Left colon (tissue), 2 donors: ENCODE results near the gene HOXA3. TPM values are rescaled to one million over a fixed set of nuclear protein-coding genes. Genes with fewer than 3 reads are reported as not detected.

Experiments used
- ATAC-seq: fragments of 200-7000 bp; cut with Tn5 transposase; one replicate; pipeline ENCODE4 v1.9.1; 2020; ENCODE audit warnings: mild to moderate bottlenecking, moderate library complexity
- DNase-seq, 2 donors: peaks; one replicate each; pipeline ENCODE4 v3.0.0-alpha.2; 2020
- intact Hi-C, 2 donors: fragments of 100-400 bp; cut with DNase I in 1 of 2; cut with micrococcal nuclease in 1 of 2; formaldehyde crosslinking; loops; one replicate each; pipeline versions ENCODE4 v1.11.2 to v1.14.0; 2022; cut with DNase I, micrococcal nuclease
- total RNA-seq, 2 donors: library from RNA; stranded (reverse); fragmentation: NEBNext Ultra II Directional; extraction: Animal tissue kit (Norgen Biotek cat#: 25700); gene quantifications; one replicate each; pipeline ENCODE4 v1.2.1, GENCODE V29; 2021
- donor health status: DM: no; HTN: no; CAD: no.
- donor health status: DM: yes; HTN: yes; CAD: no.

HOXA3 gene
- total RNA-seq, 2 donors from 2014 or later: 16.4 to 23.2 TPM

DNA sequence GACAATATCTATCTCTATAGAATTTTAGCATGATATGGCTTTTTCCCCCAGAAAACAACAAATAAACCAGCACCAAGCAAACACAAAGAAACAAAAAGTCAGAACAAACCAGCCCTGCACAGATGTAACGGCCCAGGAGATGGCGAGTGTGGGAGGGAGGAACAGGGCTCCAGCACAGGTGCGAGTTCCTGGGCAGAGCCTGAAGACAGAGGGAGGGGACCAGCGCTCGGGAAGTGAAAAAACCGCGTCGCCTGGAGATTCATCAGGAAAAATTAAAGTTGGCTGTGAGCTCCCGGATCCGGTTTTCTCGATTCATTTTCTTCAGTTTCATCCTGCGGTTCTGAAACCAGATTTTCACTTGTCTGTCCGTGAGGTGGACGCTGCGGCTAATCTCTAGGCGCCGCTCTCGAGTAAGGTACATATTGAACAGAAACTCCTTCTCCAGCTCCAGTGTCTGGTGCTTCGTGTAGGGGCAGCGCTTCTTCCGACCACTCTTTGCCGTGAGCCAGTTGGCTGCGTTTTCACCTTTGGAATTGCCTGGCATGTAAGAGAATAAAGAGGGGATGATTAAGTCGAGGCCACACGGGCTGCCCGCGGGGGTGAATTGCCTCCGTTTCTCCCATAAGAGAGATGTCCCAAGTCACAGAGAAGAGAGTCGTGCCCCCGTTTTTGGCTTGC, 19.4 kb upstream of the HOXA3 start:
- peak; percentile 30 to 53 for DNase-seq
- intact Hi-C loops: loop anchor here in 1 of 2 donors (10.0 kb wide), 1 partner anchor 1317 kb away; no protein-coding TSS in a partner anchor

DNA sequence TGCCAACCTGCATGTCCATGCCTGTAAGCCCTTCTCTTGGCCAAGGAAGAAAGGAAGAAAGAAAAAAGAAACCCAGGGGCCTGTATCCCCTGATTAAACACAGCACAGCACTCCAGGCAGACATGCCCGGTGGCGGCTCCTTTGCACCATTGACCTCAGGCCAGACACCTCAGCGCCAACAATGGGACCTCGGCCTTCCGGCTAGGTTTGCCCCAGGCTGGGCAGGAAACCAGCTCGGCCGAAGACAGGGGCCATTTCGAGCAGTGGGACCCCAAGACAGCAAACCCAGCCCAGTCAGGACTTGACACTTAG, 18.9 kb upstream of the HOXA3 start:
- intact Hi-C loops: loop anchor here in 1 of 2 donors (10.0 kb wide), 1 partner anchor 1316 kb away; no protein-coding TSS in a partner anchor
- peak; percentile 46 to 57 for DNase-seq
- no peak for ATAC-seq

More for the DNA sequence above, 19.4 kb upstream of the HOXA3 start:
- no peak for ATAC-seq

DNA sequence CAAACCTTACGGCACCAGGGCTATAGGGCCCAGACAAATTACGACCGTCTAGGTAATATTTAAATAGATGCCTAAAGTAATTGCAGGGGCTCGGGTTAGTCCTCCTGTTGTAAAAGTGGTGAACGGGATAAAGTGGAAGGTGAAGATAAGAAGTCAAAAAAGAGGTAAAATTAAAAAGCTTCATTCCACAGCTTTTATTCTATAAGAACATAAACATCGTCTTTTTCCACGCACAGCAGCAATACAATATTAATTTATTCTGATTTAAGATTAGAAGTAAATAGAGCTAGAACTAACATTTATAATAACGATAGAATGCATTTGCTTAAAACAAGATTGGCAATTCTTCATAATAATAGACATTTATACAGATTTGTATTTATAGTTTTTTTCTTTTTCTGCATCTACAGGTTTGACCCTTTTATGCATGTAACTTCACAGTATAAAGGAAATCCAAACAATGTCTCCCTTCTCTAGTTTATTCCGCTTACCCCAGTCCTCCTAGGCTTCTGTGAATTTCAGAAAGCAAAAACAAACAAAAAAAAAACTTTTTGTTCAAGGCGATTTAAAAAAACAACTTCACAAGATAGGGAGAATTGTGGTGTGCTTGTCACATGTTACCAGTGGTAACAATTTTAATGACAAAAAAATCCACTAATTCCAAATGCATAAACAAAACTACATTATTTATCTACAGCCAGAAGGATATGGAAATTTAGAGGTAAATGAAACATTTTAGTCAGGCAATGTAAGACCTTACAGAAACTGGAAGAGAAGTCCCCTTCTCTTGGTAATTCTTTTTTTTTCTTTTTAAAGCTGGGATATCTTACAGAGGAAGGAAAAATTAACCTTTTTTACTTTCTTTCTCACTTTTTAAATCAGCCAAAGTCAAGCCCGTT, 18.3 kb upstream of the HOXA3 start:
- intact Hi-C loops: loop anchor here in 1 of 2 donors (10.0 kb wide), 1 partner anchor 1316 kb away; no protein-coding TSS in a partner anchor
- no peak for DNase-seq
- no peak for ATAC-seq

DNA sequence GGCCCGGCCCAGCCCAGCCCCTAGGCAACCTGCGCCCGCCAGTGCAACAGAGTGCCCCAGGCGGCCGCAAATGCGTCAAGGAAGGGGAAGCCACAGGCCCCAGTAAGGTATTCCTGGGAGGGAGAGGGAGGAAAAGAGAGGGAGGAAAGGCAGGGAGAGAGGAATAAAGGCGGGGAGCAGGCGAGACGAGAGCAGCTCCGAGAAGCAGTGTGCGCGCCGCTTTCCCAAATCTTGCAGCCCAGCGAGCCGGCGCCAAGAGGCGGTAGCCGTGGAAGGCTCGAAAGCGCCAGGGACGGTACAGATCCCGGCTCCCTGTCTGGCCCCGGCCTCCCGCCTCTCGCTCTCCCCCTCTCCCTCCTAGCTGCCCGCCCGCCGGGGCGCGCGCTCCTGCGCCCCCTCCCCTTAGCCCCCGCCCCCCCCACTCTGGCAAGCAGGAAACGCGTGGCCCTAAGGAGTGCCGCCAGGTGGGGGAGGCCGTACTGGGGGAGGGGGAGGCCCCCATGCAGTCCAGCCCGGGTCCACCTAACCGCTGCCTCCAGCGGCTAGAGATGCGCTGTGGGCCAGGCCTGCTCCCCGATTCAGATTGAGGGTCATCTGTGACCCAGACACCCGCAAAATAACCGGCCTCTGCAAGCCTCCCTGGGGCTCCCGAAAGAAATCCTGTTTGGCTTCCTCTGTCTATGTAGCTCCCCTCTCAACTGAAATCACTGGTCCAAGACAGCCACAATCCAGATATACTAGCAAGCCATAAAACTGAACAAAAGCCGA, 17.5 kb upstream of the HOXA3 start:
- intact Hi-C loops: loop anchor here in 1 of 2 donors (10.0 kb wide), 1 partner anchor 1315 kb away; no protein-coding TSS in a partner anchor
- ATAC-seq (peak; percentile 1), DNase-seq (peak; percentile 51)

DNA sequence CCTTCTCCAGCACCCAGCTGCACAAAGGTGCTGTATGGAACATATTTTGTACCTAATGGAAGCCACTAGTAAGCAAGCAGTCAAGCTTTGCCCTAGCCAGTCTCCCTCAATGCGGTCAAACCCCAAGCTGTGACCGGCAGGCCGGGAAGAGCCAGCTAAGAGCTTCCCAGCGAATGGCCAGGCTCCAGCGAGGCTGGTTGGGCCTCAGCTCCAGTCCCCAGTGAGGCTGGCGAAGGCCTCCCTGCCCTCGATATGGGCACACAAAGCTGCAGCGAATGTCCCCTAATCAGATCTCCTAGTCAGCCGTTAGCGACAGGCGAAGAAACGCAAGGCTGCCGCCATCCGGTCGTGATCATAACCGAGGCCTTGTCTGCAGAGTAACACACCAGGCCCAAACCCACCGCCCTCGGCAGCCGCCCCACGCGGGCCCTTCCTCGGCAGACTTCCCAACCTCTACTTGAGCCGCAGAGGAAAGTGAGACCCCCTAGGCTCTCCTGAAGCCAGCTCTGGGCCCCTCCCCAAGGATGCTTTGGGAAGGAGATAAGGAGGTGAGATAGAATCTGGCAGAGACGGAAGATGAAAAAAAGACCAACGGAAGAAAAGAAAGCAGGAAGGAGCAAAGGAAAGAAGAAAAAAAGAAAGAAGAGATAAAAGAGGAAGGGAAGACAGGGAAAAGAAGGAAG, 16.0 kb upstream of the HOXA3 start:
- intact Hi-C loops: no loop called here
- DNase-seq: peak; percentile 72 to 80
- ATAC-seq: peak; percentile 22

DNA sequence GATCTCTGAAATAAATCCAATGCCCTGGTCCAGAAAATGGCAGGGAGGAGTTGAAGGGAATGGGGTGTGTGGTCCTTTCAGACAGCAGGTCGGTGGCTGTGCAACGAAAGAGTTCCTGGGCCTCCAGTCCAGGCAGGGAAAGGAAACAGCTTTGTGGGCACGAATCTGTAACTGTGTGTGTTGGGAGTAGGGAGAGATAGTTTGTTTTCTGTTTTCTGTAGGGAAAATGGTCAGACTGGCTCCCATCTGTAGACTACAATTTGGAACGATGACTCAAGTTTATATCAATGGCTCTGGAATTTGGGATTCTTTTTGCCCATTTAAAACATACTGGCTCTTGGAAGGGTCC, 15.5 kb upstream of the HOXA3 start:
- ATAC-seq (no peak), DNase-seq (no peak)
- intact Hi-C loops: no loop called here

DNA sequence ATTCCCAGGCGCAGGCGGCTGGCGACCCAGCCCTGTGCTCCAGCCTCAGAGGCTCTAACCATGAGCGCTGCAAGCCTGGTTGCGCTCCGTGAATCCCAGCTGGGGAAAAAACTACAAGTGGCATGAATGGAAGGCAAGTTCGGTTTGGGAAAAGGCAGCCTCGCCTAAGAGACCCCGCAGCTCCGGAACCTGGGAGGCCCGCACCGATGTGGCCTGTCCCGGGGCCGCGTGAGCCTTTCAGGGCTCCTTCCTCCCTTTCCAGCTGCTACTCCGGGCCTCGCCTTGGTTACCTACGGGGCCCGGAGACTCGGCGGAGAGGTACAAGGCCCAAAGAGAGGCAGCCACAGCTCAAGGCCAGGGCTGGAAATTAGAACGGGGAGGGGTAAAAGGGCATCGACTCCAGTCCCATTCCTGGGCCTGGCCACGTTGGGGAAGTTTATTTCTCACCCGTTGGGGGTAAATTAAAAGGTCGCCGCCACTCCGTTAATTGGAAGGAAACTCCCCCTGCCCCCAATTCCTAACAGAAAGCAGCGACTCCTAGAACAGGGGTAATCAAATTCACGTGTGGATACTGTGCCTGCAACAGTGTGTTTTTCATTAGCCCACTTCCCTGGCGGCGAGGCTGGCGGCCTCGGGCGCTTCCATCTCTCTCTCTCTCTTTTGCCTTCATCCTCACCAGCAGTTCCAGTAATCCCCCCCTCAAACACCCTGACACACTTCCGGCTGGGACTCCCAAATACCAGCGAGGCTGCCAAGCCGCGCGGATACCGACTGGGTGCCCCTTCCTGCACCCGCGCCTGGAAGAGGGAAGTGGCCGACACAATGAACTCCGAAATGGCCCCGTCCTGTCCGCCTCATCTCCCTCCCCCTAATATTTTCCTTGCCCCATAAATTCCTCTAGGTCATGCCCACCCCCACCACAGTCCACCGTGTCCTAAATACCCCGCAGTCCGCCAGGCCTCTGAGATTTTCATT, 14.4 kb upstream of the HOXA3 start:
- no peak for ATAC-seq
- peak in 1 of 2 donors; percentile 49 for DNase-seq
- intact Hi-C loops: no loop called here

DNA sequence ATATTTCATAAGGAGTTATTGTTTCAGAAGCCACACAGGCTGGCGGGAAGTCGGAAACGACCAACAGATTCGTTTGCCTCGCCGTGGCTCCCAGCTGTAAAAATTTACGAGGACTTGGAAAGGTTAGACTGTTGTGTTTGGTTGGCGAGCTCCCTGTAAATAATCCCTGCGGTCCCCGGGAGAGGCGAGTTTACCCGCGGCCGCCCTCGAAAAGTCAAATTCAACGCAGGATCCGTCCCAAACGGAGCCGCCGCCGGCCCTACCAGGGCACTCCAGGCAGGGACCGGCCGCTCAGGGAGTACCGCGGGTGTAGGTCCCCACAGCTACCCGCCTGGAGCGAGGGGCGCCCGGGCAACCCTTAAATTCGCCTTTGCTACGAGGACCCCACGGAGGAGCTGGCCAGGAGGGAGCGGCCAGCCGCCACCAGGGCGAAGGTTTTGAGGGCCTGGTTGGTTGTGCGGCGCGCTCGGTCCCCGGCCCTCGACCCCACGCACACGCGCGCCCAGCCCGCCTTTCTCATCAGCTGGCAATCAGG, 13.7 kb upstream of the HOXA3 start:
- peak; percentile 16 for ATAC-seq
- intact Hi-C loops: no loop called here
- DNase-seq: peak; percentile 69 to 78

DNA sequence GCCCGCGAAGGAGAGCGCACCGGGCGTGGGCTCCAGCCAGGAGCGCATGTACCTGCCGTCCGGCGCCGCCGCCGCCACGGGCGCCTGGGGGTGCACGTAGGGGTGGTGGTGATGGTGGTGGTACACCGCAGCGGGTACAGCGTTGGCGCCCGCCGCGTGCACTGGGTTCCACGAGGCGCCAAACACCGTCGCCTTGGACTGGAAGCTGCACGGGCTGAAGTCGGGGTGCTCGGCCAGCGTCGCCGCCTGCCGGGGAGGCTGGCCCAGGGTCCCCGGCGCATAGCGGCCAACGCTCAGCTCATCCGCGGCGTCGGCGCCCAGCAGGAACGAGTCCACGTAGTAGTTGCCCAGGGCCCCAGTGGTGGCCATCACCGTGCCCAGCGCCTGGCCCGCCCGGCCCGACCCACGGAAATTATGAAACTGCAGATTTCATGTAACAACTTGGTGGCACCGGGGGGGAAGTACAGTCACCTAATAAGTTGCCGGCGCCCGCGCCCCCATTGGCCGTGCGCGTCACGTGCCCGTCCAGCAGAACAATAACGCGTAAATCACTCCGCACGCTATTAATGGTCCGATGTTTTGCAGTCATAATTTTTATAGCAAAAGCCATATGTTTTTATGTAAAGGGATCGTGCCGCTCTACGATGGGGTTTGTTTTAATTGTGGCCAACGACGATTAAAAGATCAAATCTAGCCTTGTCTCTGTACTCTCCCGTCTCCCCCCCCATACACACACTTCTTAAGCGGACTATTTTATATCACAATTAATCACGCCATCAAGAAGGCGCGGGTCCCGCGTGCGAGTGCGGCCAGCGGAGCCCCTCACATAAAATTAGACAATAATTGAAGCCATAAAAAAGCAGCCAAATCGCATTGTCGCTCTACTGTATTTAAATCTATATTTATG, 13.0 kb upstream of the HOXA3 start, which contains the start of gene HOXA9:
Gene HOXA9, minus strand, starts transcription at position 449 of the 907 bp plus-strand sequence. Its CDS starts 80 bp downstream, at position 369.
- intact Hi-C loops: no loop called here
- DNase-seq (peak; percentile 90 to 92), ATAC-seq (peak; percentile 25)

DNA sequence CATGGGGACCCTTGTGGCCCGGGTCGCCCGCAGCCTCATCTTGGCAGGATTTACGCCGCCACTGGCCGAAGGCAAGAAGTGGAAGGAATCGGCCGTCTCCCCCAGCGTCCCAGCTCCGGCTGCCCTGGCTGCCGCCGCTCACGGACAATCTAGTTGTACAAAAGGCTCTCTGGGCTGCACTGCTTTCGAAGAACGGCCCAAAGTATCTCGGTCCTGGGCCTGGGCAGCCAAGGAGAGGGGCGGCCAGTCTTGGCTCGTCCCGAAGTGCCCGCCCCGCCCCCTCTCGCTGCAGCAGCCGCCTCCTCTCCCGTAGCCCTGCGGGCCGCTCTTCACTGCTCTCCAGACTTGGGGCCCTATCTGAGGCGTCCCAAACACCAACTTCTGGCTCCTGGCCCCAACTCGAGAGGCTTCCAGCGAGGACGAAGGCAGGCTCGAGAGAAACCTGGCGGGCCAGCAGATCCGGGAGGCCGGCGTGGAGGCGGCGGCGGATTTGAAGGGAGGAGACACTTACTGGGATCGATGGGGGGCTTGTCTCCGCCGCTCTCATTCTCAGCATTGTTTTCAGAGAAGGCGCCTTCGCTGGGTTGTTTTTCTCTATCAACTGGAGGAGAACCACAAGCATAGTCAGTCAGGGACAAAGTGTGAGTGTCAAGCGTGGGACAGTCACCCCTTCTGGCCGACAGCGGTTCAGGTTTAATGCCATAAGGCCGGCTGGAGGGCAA, 12.1 kb upstream of the HOXA3 start:
- intact Hi-C loops: loop anchor here in 1 of 2 donors (5.0 kb wide), 2 partner anchors 792 to 962 kb away; partner anchors contain the start of genes CBX3 and HNRNPA2B1
- peak; percentile 58 to 74 for DNase-seq
- no peak for ATAC-seq

DNA sequence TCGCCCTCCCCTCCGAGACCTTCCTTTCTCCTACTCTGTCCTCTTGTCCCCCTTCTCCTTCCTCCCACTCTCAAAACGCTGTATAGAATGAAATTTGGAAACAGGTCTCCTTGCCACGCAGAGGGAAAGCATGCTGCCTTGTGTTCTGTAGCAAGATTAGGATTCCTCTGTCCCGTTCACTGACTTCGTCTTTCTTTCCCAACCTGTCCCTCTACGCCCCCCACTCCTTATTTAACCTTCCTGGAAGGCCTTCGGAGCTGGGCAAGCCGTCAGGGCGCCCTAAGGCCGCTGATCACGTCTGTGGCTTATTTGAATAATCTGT, 11.6 kb upstream of the HOXA3 start:
- intact Hi-C loops: loop anchor here in 1 of 2 donors (5.0 kb wide), 2 partner anchors 792 to 962 kb away; partner anchors contain the start of genes CBX3 and HNRNPA2B1
- DNase-seq (no peak), ATAC-seq (no peak)

DNA sequence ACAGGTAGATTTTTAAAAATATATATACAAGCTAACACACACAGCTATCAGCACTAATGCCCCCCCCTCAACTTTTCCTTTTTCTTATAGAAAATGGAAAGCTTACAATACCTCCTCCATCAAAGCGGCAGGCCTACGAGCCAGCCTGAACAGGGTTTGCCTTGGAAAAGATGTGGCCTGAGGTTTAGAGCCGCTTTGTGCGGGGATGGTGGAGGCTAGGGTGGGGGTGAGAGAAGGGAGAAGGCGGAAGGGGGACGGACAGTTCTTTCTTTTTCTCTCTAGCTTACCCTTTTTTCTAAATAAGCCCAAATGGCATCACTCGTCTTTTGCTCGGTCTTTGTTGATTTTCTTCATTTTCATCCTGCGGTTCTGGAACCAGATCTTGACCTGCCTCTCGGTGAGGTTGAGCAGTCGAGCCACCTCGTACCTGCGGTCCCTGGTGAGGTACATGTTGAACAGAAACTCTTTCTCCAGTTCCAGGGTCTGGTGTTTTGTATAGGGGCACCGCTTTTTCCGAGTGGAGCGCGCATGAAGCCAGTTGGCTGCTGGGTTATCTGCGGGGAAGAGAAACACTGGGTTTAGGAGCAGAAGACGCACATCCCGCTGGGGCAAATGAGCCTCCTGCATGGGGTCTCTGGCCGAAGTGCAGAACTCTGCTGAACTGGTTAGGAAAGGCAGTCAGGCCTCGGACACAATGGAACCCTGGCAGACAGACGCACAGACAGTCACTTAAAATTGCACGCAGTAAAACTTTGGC, 11.1 kb upstream of the HOXA3 start:
- DNase-seq (peak; percentile 30 to 31), ATAC-seq (no peak)
- intact Hi-C loops: loop anchor here in 1 of 2 donors (5.0 kb wide), 2 partner anchors 791 to 961 kb away; partner anchors contain the start of genes CBX3 and HNRNPA2B1

DNA sequence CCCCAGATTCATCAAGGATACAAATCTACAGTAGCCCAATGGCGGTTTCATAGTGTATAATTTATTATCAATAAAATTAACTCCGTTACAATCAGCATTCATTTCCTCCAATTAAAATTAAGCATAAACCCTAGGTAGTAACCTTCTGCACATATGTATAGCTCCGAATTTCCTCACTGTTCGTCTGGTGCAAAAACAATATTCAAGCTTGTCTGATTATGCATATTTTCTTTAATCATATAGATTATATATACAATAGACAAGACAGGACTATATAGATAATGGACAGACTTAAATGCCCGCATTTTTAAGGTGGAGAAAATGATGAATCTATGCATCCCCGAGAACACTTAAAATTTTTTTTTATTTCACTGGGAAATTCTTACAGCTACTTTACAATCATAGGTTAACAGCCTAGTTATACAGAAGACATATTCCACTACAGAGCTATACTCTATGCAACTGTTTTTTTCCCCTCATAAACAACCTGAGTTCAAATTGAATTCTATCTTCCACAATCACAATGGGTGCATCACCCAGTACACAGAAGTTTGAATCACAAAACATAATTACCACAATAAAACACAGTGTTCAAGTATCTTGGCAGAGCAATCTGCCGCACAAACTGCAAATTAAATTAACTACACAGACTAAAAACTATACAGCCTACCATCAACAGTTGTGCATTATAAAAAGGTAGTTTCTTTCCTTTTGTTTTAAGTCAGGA, 10.3 kb upstream of the HOXA3 start:
- ATAC-seq (peak; percentile 12), DNase-seq (no peak)
- intact Hi-C loops: loop anchor here in 1 of 2 donors (5.0 kb wide), 2 partner anchors 790 to 960 kb away; partner anchors contain the start of genes CBX3 and HNRNPA2B1
